HG03039 (cell line): ENCODE measurements around the gene SLC13A5.

Experiments
- ATAC-seq: cut with Tn5 transposase; IDR thresholded peaks from one replicate; pipeline ENCODE4 v1.9.1; 2021; ENCODE audit warnings: mild to moderate bottlenecking, moderate library complexity; ENCODE audit not compliant: unreplicated experiment

Gene SLC13A5

GRCh38 chr17:6639586-6640535 lies 73.3 kb downstream of the SLC13A5 start:
- peak; percentile 3 for ATAC-seq

GRCh38 chr17:6639014-6639585 lies 74.1 kb downstream of the SLC13A5 start:
- ATAC-seq: no peak

GRCh38 chr17:6638046-6638908 lies 74.9 kb downstream of the SLC13A5 start:
- no peak for ATAC-seq

GRCh38 chr17:6637458-6637840 lies 75.7 kb downstream of the SLC13A5 start:
- no peak for ATAC-seq

GRCh38 chr17:6636616-6637457 lies 76.3 kb downstream of the SLC13A5 start:
- ATAC-seq: no peak

- no peak for ATAC-seq
Observed at GRCh38 chr17:6636105-6636504, 77.1 kb downstream of the SLC13A5 start.
